DMS79 (cell line): Measurements from ENCODE around the gene PRRG2.
A peak's percentile ranks its signal among the peaks of the same experiment; 100 is the strongest.

ENCODE experiments used
- DNase-seq: peaks from one replicate; lab custom pipeline; 2025; lab: John Stamatoyannopoulos, UW

Gene PRRG2

GRCh38 chr19:49640113-49640898 is 59.2 kb downstream of the PRRG2 start, which contains the start of gene RRAS:
TSS of gene RRAS (minus strand) at chr19:49640143. CDS start at chr19:49640098, 45 bp downstream.
- DNase-seq: peak; percentile 99
